ENCODE data around the gene TADA3.
A peak's percentile ranks its signal among the peaks of the same experiment; 100 is the strongest.

The TADA3 gene

GRCh38 chr3:9786825-9787669 lies 5.2 kb downstream of the TADA3 start:
- TF ChIP-seq CTCF (IDR thresholded peaks at IDR 0.05), result no peak
- H3K4me3 ChIP-seq (ENCODE audit: low read depth, low read length), result no peak overlapping the region
- no peaks in the 10 kb centered on the region for H3K9me3 ChIP-seq (ENCODE audit: control insufficient read depth, low read length)
- no peaks in the 10 kb centered on the region for H3K27me3 ChIP-seq (ENCODE audit: control insufficient read depth, insufficient read depth, low read length)
- H3K79me2 ChIP-seq, result no peaks in the 10 kb centered on the region
- H2AFZ ChIP-seq, result no peak overlapping the region
- H3K4me1 ChIP-seq, result peaks cover 11% of the 10 kb centered on the region
- H3K4me2 ChIP-seq (ENCODE audit: low read length), result no peak overlapping the region
- no peaks in the 10 kb centered on the region for H3K36me3 ChIP-seq (ENCODE audit: control insufficient read depth, insufficient read depth, low read length)
- no peak overlapping the region for H3K9ac ChIP-seq
- H3K27ac ChIP-seq, result peak overlapping the region; percentile 45

- H3K4me1 ChIP-seq, result peaks cover 5% of the 10 kb centered on the region
- H3K9me3 ChIP-seq (ENCODE audit: control insufficient read depth, low read length), result no peaks in the 10 kb centered on the region
- no peak overlapping the region for H2AFZ ChIP-seq
- H3K9ac ChIP-seq, result no peak overlapping the region
- H3K4me2 ChIP-seq (ENCODE audit: low read length), result no peak overlapping the region
- no peaks in the 10 kb centered on the region for H3K79me2 ChIP-seq
- no peak overlapping the region for H3K4me3 ChIP-seq (ENCODE audit: low read depth, low read length)
- H3K27ac ChIP-seq, result peak overlapping the region; percentile 45
- no peak for TF ChIP-seq CTCF (IDR thresholded peaks at IDR 0.05)
- no peaks in the 10 kb centered on the region for H3K27me3 ChIP-seq (ENCODE audit: control insufficient read depth, insufficient read depth, low read length)
- H3K36me3 ChIP-seq (ENCODE audit: control insufficient read depth, insufficient read depth, low read length), result no peaks in the 10 kb centered on the region
These were observed 6.0 kb downstream of the TADA3 start for GRCh38 chr3:9786209-9786739.

- Histone ChIP-seq H3K79me2 (no peaks in the 10 kb centered on the region), H3K4me1 (peaks cover 5% of the 10 kb centered on the region), H3K4me2 (ENCODE audit: low read length) (peak overlapping the region; percentile 66), H2AFZ (peak overlapping the region; percentile 10), H3K9ac (no peak overlapping the region), H3K27me3 (ENCODE audit: control insufficient read depth, insufficient read depth, low read length) (no peaks in the 10 kb centered on the region), H3K36me3 (ENCODE audit: control insufficient read depth, insufficient read depth, low read length) (no peaks in the 10 kb centered on the region), H3K4me3 (ENCODE audit: low read depth, low read length) (peak overlapping the region; percentile 23), H3K9me3 (ENCODE audit: control insufficient read depth, low read length) (no peaks in the 10 kb centered on the region), H3K27ac (peak overlapping the region; percentile 45)
- TF ChIP-seq CTCF (IDR thresholded peaks at IDR 0.05), result no peak
These were observed 6.7 kb downstream of the TADA3 start for GRCh38 chr3:9785602-9786001.

- peaks cover 5% of the 10 kb centered on the region for H3K4me1 ChIP-seq
- H3K27ac ChIP-seq, result no peak overlapping the region
These were observed 7.3 kb downstream of the TADA3 start for GRCh38 chr3:9784965-9785364.

More at GRCh38 chr3:9784965-9785364, 7.3 kb downstream of the TADA3 start:
- Histone ChIP-seq H3K9me3 (ENCODE audit: control insufficient read depth, low read length) (no peaks in the 10 kb centered on the region), H3K4me2 (ENCODE audit: low read length) (no peak overlapping the region), H3K79me2 (no peaks in the 10 kb centered on the region), H3K9ac (no peak overlapping the region), H3K36me3 (ENCODE audit: control insufficient read depth, insufficient read depth, low read length) (no peaks in the 10 kb centered on the region), H3K27me3 (ENCODE audit: control insufficient read depth, insufficient read depth, low read length) (no peaks in the 10 kb centered on the region), H3K4me3 (ENCODE audit: low read depth, low read length) (no peak overlapping the region), H2AFZ (no peak overlapping the region)
- TF ChIP-seq CTCF (IDR thresholded peaks at IDR 0.05), result no peak

Measured in parathyroid adenoma (tissue), 2 donors.